CD4-positive, alpha-beta memory T cell (primary cell): ENCODE data around the gene NEMF. TPM values are rescaled to one million over a fixed set of nuclear protein-coding genes. Genes with fewer than 3 reads are reported as not detected.

Experiments
- CTCF ChIA-PET: fragments of 350-600 bp; sonication (Branson Sonifier 250); formaldehyde crosslinking; loops from one replicate; lab custom pipeline; 2021; ENCODE audit warnings: inconsistent platforms; ENCODE audit not compliant: partially characterized antibody; lab: Charles Lee
- POLR2A ChIA-PET: fragments of 350-600 bp; sonication (Branson Sonifier 250); formaldehyde crosslinking; loops from one replicate; lab custom pipeline; 2021; ENCODE audit not compliant: partially characterized antibody; lab: Charles Lee
- DNase-seq, 5 donors: peaks; one replicate each; pipeline versions ENCODE4 v3.0.0 to v3.0.0-alpha.2; 2020 to 2022; ENCODE audit warnings: mixed read lengths in 1 of 5
- H3K27ac ChIP-seq: one replicate; pipeline ENCODE4 v1.7.0; 2013; ENCODE audit warnings: low read depth, low read length
- H3K27me3 ChIP-seq: 2 replicates; pipeline ENCODE4 v1.7.0; 2013; ENCODE audit warnings: mild to moderate bottlenecking, low read length, moderate library complexity; ENCODE audit not compliant: insufficient read depth
- H3K36me3 ChIP-seq: 2 replicates; pipeline ENCODE4 v1.7.0; 2013; ENCODE audit warnings: mild to moderate bottlenecking, low read length, moderate library complexity; ENCODE audit not compliant: insufficient read depth
- H3K4me1 ChIP-seq: 2 replicates; pipeline ENCODE4 v1.7.0; 2013; ENCODE audit warnings: mild to moderate bottlenecking, low read length, moderate library complexity; ENCODE audit not compliant: insufficient read depth
- H3K4me3 ChIP-seq, 2 donors: one replicate each; pipeline ENCODE4 v1.7.0; 2013; ENCODE audit warnings: low read length in 2 of 2, mild to moderate bottlenecking in 1 of 2
- H3K9me3 ChIP-seq, 2 donors: one replicate each; pipeline ENCODE4 v1.7.0; 2013; ENCODE audit warnings: low read length in 2 of 2, control low read depth in 1 of 2; ENCODE audit not compliant: control insufficient read depth in 1 of 2
- H3K27ac Mint-ChIP-seq, 7 donors: one replicate each; pipeline ENCODE4 v1.8.0; 2020 to 2021; ENCODE audit warnings: mixed read lengths in 7 of 7, mild to moderate bottlenecking in 6 of 7, inconsistent platforms in 3 of 7, moderate library complexity in 3 of 7
- H3K27me3 Mint-ChIP-seq, 2 donors: one replicate each; pipeline ENCODE4 v1.8.0; 2020 to 2021; ENCODE audit warnings: mixed read lengths in 2 of 2
- H3K36me3 Mint-ChIP-seq, 2 donors: one replicate each; pipeline ENCODE4 v1.8.0; 2020 to 2021; ENCODE audit warnings: mixed read lengths in 2 of 2, inconsistent platforms in 1 of 2, mild to moderate bottlenecking in 1 of 2
- H3K4me1 Mint-ChIP-seq, 4 donors: one replicate each; pipeline ENCODE4 v1.8.0; 2020 to 2021; ENCODE audit warnings: mixed read lengths in 4 of 4, mild to moderate bottlenecking in 1 of 4
- H3K4me3 Mint-ChIP-seq, 8 donors: one replicate each; pipeline ENCODE4 v1.8.0; 2020 to 2021; ENCODE audit warnings: mixed read lengths in 8 of 8, mild to moderate bottlenecking in 7 of 8, moderate library complexity in 6 of 8, inconsistent platforms in 3 of 8
- H3K9me3 Mint-ChIP-seq, 8 donors: one replicate each; pipeline ENCODE4 v1.8.0; 2020 to 2021; ENCODE audit warnings: mixed read lengths in 8 of 8, mild to moderate bottlenecking in 5 of 8, inconsistent platforms in 3 of 8, moderate library complexity in 1 of 8
- intact Hi-C: fragments of 100-400 bp; cut with micrococcal nuclease; formaldehyde crosslinking; loops from one replicate; pipeline ENCODE4 v1.15.1; 2023
- polyA plus RNA-seq, 2 donors: library from polyadenylated mRNA; unstranded; fragments of 300-500 nt; fragmentation: Illumina TruSeq; gene quantifications; one replicate each; pipeline ENCODE4 v1.2.3, GENCODE V29; 2021
- total RNA-seq, 2 experiments: library from RNA; stranded (reverse); gene quantifications; one replicate each; pipeline ENCODE4 v1.2.3, GENCODE V29; 2021

Gene NEMF
- total and polyA plus RNA-seq, 4 experiments from 2014 or later, result 20.4 to 112 (median 77.7) TPM

GRCh38 chr14:49892301-49892635, 39.7 kb upstream of the NEMF start:
- Mint-ChIP-seq H3K4me3 (peak overlapping the region; percentile 95 to 99 (median 98)), H3K9me3 (peaks cover 0 to 1% (median 0%) of the 10 kb centered on the region in 8 donors), H3K27me3 (no peaks in the 10 kb centered on the region), H3K27ac (peak overlapping the region; percentile 93 to 100 (median 99)), H3K4me1 (peaks cover 11 to 43% (median 21%) of the 10 kb centered on the region in 4 donors), H3K36me3 (peaks cover 40% of the 10 kb centered on the region in 2 donors)
- Histone ChIP-seq H3K9me3 (no peaks in the 10 kb centered on the region), H3K27ac (peak overlapping the region; percentile 98), H3K36me3 (peaks cover 20% of the 10 kb centered on the region), H3K27me3 (no peaks in the 10 kb centered on the region), H3K4me3 (peak overlapping the region; percentile 75 to 100), H3K4me1 (peaks cover 30% of the 10 kb centered on the region)
- ChIA-PET CTCF (interaction anchor here (1.0 to 2.7 kb wide), 14 partner anchors 10 to 212 kb away, joined by 3 to 49 read pairs (median 7); no protein-coding TSS in a partner anchor), POLR2A (interaction anchor here (0.6 to 4.3 kb wide), 39 partner anchors 8 to 339 kb away, joined by 3 to 136 read pairs (median 7); partner anchors contain the start of genes MGAT2, NEMF, RPS29 and SOS2)
- peak; percentile 64 to 70 (median 66) for DNase-seq
- intact Hi-C loops, result loop anchor here (1.0 to 2.0 kb wide), 8 partner anchors 13 to 213 kb away; no protein-coding TSS in a partner anchor

GRCh38 chr14:49888293-49888692, 35.7 kb upstream of the NEMF start:
- peaks cover 4 to 19% (median 13%) of the 10 kb centered on the region in 4 donors for H3K4me1 Mint-ChIP-seq

GRCh38 chr14:49886523-49886922, 33.9 kb upstream of the NEMF start:
- Mint-ChIP-seq H3K4me3 (peak overlapping the region; percentile 6 to 71 (median 46)), H3K27me3 (no peaks in the 10 kb centered on the region), H3K27ac (peak overlapping the region; percentile 19 to 87 (median 81)), H3K36me3 (no peaks in the 10 kb centered on the region), H3K9me3 (no peaks in the 10 kb centered on the region), H3K4me1 (peaks cover 1 to 9% (median 6%) of the 10 kb centered on the region in 4 donors)
- CTCF ChIA-PET, result interaction anchor here (1.4 kb wide), 1 partner anchor 115 kb away, joined by 6 read pairs; no protein-coding TSS in a partner anchor
- POLR2A ChIA-PET, result interaction anchor here (0.6 to 0.8 kb wide), 2 partner anchors 24 to 175 kb away, joined by 3 to 5 read pairs; no protein-coding TSS in a partner anchor
- peak in 1 of 5 donors; percentile 28 for DNase-seq
- no peaks in the 10 kb centered on the region for H3K27me3 ChIP-seq
- H3K9me3 ChIP-seq, result no peaks in the 10 kb centered on the region
- peak overlapping the region; percentile 39 for H3K27ac ChIP-seq
- intact Hi-C loops, result no loop called here
- H3K4me1 ChIP-seq, result peaks cover 6% of the 10 kb centered on the region
- H3K36me3 ChIP-seq, result no peaks in the 10 kb centered on the region
- no peak overlapping the region for H3K4me3 ChIP-seq

More at GRCh38 chr14:49888293-49888692, 35.7 kb upstream of the NEMF start:
- DNase-seq, result no peak
- no peaks in the 10 kb centered on the region for H3K27me3 Mint-ChIP-seq
- Histone ChIP-seq H3K27me3 (no peaks in the 10 kb centered on the region), H3K4me3 (no peak overlapping the region), H3K36me3 (no peaks in the 10 kb centered on the region), H3K4me1 (peaks cover 13% of the 10 kb centered on the region), H3K27ac (no peak overlapping the region), H3K9me3 (no peaks in the 10 kb centered on the region)
- intact Hi-C loops, result no loop called here
- no peak overlapping the region for H3K27ac Mint-ChIP-seq
- no peak overlapping the region for H3K4me3 Mint-ChIP-seq
- peaks cover 4 to 7% of the 10 kb centered on the region in 2 donors for H3K36me3 Mint-ChIP-seq
- H3K9me3 Mint-ChIP-seq, result peaks cover 0 to 1% (median 0%) of the 10 kb centered on the region in 8 donors
- POLR2A ChIA-PET, result interaction anchor here (0.8 to 1.2 kb wide), 3 partner anchors 26 to 156 kb away, joined by 3 to 6 read pairs (median 5); no protein-coding TSS in a partner anchor
- CTCF ChIA-PET, result interaction anchor here (1.1 to 1.9 kb wide), 2 partner anchors 9 to 12 kb away, joined by 3 to 14 read pairs; no protein-coding TSS in a partner anchor

- Mint-ChIP-seq H3K4me1 (peaks cover 6 to 20% (median 14%) of the 10 kb centered on the region in 4 donors), H3K36me3 (no peaks in the 10 kb centered on the region), H3K9me3 (no peaks in the 10 kb centered on the region), H3K27ac (peak overlapping the region in 4 of 7 donors; percentile 36 to 89 (median 58)), H3K4me3 (no peak overlapping the region), H3K27me3 (no peaks in the 10 kb centered on the region)
- DNase-seq, result no peak
- Histone ChIP-seq H3K27me3 (no peaks in the 10 kb centered on the region), H3K27ac (no peak overlapping the region), H3K9me3 (no peaks in the 10 kb centered on the region), H3K4me1 (peaks cover 15% of the 10 kb centered on the region), H3K4me3 (no peak overlapping the region), H3K36me3 (no peaks in the 10 kb centered on the region)
- intact Hi-C loops, result no loop called here
- ChIA-PET POLR2A (interaction anchor here (1.1 to 2.2 kb wide), 4 partner anchors 10 to 120 kb away, joined by 3 to 8 read pairs (median 3); partner anchors contain the start of gene ARF6), CTCF (interaction anchor here (1.3 to 4.8 kb wide), 2 partner anchors 9 to 19 kb away, joined by 3 to 68 read pairs; partner anchors contain the start of gene ARF6)
Observed at GRCh38 chr14:49882826-49883694, 30.5 kb upstream of the NEMF start.

GRCh38 chr14:49881350-49882001, 28.9 kb upstream of the NEMF start:
- H3K4me3 Mint-ChIP-seq, result no peak overlapping the region
- H3K4me1 Mint-ChIP-seq, result peaks cover 6 to 14% (median 10%) of the 10 kb centered on the region in 4 donors
- ChIA-PET CTCF (interaction anchor here (0.6 to 4.8 kb wide), 11 partner anchors 11 to 224 kb away, joined by 3 to 68 read pairs (median 6); partner anchors contain the start of genes ARF6 and NEMF), POLR2A (interaction anchor here (1.0 to 3.5 kb wide), 7 partner anchors 11 to 223 kb away, joined by 3 to 50 read pairs (median 5); partner anchors contain the start of gene ARF6)
- DNase-seq, result no peak
- intact Hi-C loops, result no loop called here
- Histone ChIP-seq H3K27me3 (no peaks in the 10 kb centered on the region), H3K9me3 (no peaks in the 10 kb centered on the region), H3K4me3 (no peak overlapping the region), H3K4me1 (peaks cover 15% of the 10 kb centered on the region), H3K36me3 (no peaks in the 10 kb centered on the region), H3K27ac (no peak overlapping the region)
- H3K9me3 Mint-ChIP-seq, result no peaks in the 10 kb centered on the region
- H3K27me3 Mint-ChIP-seq, result no peaks in the 10 kb centered on the region
- peak overlapping the region in 2 of 7 donors; percentile 55 to 66 for H3K27ac Mint-ChIP-seq
- H3K36me3 Mint-ChIP-seq, result no peaks in the 10 kb centered on the region

- Histone ChIP-seq H3K4me3 (no peak overlapping the region), H3K36me3 (no peaks in the 10 kb centered on the region), H3K9me3 (no peaks in the 10 kb centered on the region), H3K27ac (no peak overlapping the region), H3K4me1 (peaks cover 15% of the 10 kb centered on the region), H3K27me3 (no peaks in the 10 kb centered on the region)
- H3K27me3 Mint-ChIP-seq, result no peaks in the 10 kb centered on the region
- DNase-seq, result no peak
- H3K36me3 Mint-ChIP-seq, result no peaks in the 10 kb centered on the region
- ChIA-PET POLR2A (interaction anchor here (0.8 to 3.8 kb wide), 20 partner anchors 12 to 236 kb away, joined by 3 to 50 read pairs (median 6); partner anchors contain the start of genes ARF6 and VCPKMT), CTCF (interaction anchor here (0.6 to 5.4 kb wide), 38 partner anchors 8 to 236 kb away, joined by 3 to 68 read pairs (median 7); partner anchors contain the start of genes ARF6, NEMF and VCPKMT)
- peaks cover 6 to 12% (median 8%) of the 10 kb centered on the region in 4 donors for H3K4me1 Mint-ChIP-seq
- H3K27ac Mint-ChIP-seq, result peak overlapping the region in 6 of 7 donors; percentile 67 to 89 (median 84)
- H3K9me3 Mint-ChIP-seq, result no peaks in the 10 kb centered on the region
- H3K4me3 Mint-ChIP-seq, result peak overlapping the region in 1 of 8 donors; percentile 46
- intact Hi-C loops, result no loop called here
Observed at GRCh38 chr14:49880267-49881064, 27.9 kb upstream of the NEMF start.
